Endodermal cell (in vitro differentiated cells): ENCODE data around the gene SF3B5. TPM values are rescaled to one million over a fixed set of nuclear protein-coding genes. Genes with fewer than 3 reads are reported as not detected.

Source experiments
- DNase-seq: peaks from one replicate; pipeline ENCODE4 v3.0.0-alpha.2; 2017
- H3K27ac ChIP-seq: 2 replicates; pipeline ENCODE4 v1.5.1; 2013; ENCODE audit warnings: mild to moderate bottlenecking, low read depth, low read length, moderate library complexity
- H3K27me3 ChIP-seq: 2 replicates; pipeline ENCODE4 v1.6.1; 2013; ENCODE audit warnings: mild to moderate bottlenecking, low read length, moderate library complexity; ENCODE audit not compliant: insufficient read depth, control insufficient read depth, poor library complexity, severe bottlenecking
- H3K36me3 ChIP-seq: 2 replicates; pipeline ENCODE4 v1.7.0; 2013; ENCODE audit warnings: mild to moderate bottlenecking, low read length, moderate library complexity; ENCODE audit not compliant: control insufficient read depth, insufficient read depth
- H3K4me1 ChIP-seq: one replicate; pipeline ENCODE4 v1.7.0; 2013; ENCODE audit warnings: low read length; ENCODE audit not compliant: control insufficient read depth, insufficient read depth
- H3K4me3 ChIP-seq: 2 replicates; pipeline ENCODE4 v1.5.1; 2013; ENCODE audit warnings: mild to moderate bottlenecking, low read length, moderate library complexity
- H3K9ac ChIP-seq: 2 replicates; pipeline ENCODE4 v1.6.1; 2013; ENCODE audit warnings: mild to moderate bottlenecking, low read length, moderate library complexity; ENCODE audit not compliant: poor library complexity, severe bottlenecking; ENCODE audit errors: extremely low read depth
- H3K9me3 ChIP-seq: 2 replicates; pipeline ENCODE4 v1.6.1; 2013; ENCODE audit warnings: mild to moderate bottlenecking, low read length, moderate library complexity; ENCODE audit not compliant: control insufficient read depth
- H3K27ac Mint-ChIP-seq: 2 replicates; pipeline ENCODE4 v1.8.0; 2020; ENCODE audit warnings: mixed read lengths
- H3K27me3 Mint-ChIP-seq: 2 replicates; pipeline ENCODE4 v1.8.0; 2021; ENCODE audit warnings: mild to moderate bottlenecking, mixed read lengths; ENCODE audit not compliant: insufficient read depth
- H3K36me3 Mint-ChIP-seq: 2 replicates; pipeline ENCODE4 v1.8.0; 2020; ENCODE audit warnings: low read depth, mixed read lengths
- H3K4me1 Mint-ChIP-seq: 2 replicates; pipeline ENCODE4 v1.8.0; 2020; ENCODE audit warnings: mixed read lengths
- H3K4me3 Mint-ChIP-seq: 2 replicates; pipeline ENCODE4 v1.8.0; 2020; ENCODE audit warnings: mild to moderate bottlenecking, moderate library complexity, mixed read lengths
- H3K9me3 Mint-ChIP-seq: 2 replicates; pipeline ENCODE4 v1.8.0; 2020; ENCODE audit warnings: mild to moderate bottlenecking, mixed read lengths
- CTCF ChIP-seq: fragments of 200-600 bp; sonication (generic); conservative IDR thresholded peaks from 2 replicates; pipeline ENCODE4 v1.5.0; 2021; ENCODE audit warnings: antibody characterized with exemption, mild to moderate bottlenecking
- WGBS, 2 experiments: methylation state at CpG; one replicate each; pipeline versions ENCODE4 v1.1.5 to v1.1.7; 2013; ENCODE audit warnings: missing lambda C conversion rate in 2 of 2, mixed read lengths in 1 of 2; ENCODE audit not compliant: insufficient coverage in 1 of 2, insufficient read length in 1 of 2; 5-methylcytosine and 5-hydroxymethylcytosine counted together
- total RNA-seq, 2 donors: library from RNA; stranded (reverse); fragmentation: NEBNext Ultra II Directional in 1 of 2; extraction: Animal tissue kit (Norgen Biotek cat#: 25700) in 1 of 2; gene quantifications; 2 replicates in 1 of 2; 3 replicates in 1 of 2; pipeline ENCODE4 v1.2.1, GENCODE V29; 2021

SF3B5 gene
- total RNA-seq, 2 donors from 2014 or later: 124 to 138 TPM

GRCh38 chr6:144129469-144129868 is 34.1 kb upstream of the SF3B5 start:
- H3K4me1 ChIP-seq: no peaks in the 10 kb centered on the region
- TF ChIP-seq CTCF: no peak
- no peaks in the 10 kb centered on the region for H3K9me3 Mint-ChIP-seq
- H3K36me3 ChIP-seq: no peaks in the 10 kb centered on the region
- no peaks in the 10 kb centered on the region for H3K36me3 Mint-ChIP-seq
- no peak for DNase-seq
- no peak overlapping the region for H3K4me3 ChIP-seq
- H3K27me3 ChIP-seq: no peaks in the 10 kb centered on the region
- H3K27ac Mint-ChIP-seq: no peak overlapping the region
- no peaks in the 10 kb centered on the region for H3K9me3 ChIP-seq
- H3K27me3 Mint-ChIP-seq: peaks cover 2% of the 10 kb centered on the region
- H3K4me3 Mint-ChIP-seq: no peak overlapping the region
- H3K9ac ChIP-seq: no peak overlapping the region
- WGBS, 2 experiments: 84 to 85% methylated on average over 6 of the region's 6 CpGs
- H3K4me1 Mint-ChIP-seq: no peaks in the 10 kb centered on the region
- H3K27ac ChIP-seq: no peak overlapping the region

GRCh38 chr6:144127097-144127496 is 31.7 kb upstream of the SF3B5 start:
- Histone ChIP-seq H3K27ac (no peak overlapping the region), H3K27me3 (no peaks in the 10 kb centered on the region), H3K4me3 (no peak overlapping the region), H3K4me1 (no peaks in the 10 kb centered on the region), H3K36me3 (no peaks in the 10 kb centered on the region), H3K9ac (no peak overlapping the region), H3K9me3 (no peaks in the 10 kb centered on the region)
- DNase-seq: no peak
- WGBS, 2 experiments: 89 to 92% methylated on average over 5 to 6 of the region's 6 CpGs
- Mint-ChIP-seq H3K4me1 (no peaks in the 10 kb centered on the region), H3K36me3 (no peaks in the 10 kb centered on the region), H3K4me3 (no peak overlapping the region), H3K9me3 (no peaks in the 10 kb centered on the region), H3K27me3 (peaks cover 2% of the 10 kb centered on the region), H3K27ac (no peak overlapping the region)
- TF ChIP-seq CTCF: no peak

GRCh38 chr6:144123836-144124235 is 28.5 kb upstream of the SF3B5 start:
- Histone ChIP-seq H3K9me3 (no peaks in the 10 kb centered on the region), H3K36me3 (no peaks in the 10 kb centered on the region), H3K27me3 (no peaks in the 10 kb centered on the region), H3K4me1 (no peaks in the 10 kb centered on the region), H3K4me3 (no peak overlapping the region), H3K27ac (no peak overlapping the region), H3K9ac (no peak overlapping the region)
- no peaks in the 10 kb centered on the region for H3K4me1 Mint-ChIP-seq
- DNase-seq: no peak
- TF ChIP-seq CTCF: no peak
- no peaks in the 10 kb centered on the region for H3K36me3 Mint-ChIP-seq
- no peaks in the 10 kb centered on the region for H3K9me3 Mint-ChIP-seq
- no peak overlapping the region for H3K27ac Mint-ChIP-seq
- 86 to 95% methylated on average over 1 to 2 of the region's 2 CpGs for WGBS, 2 experiments
- H3K4me3 Mint-ChIP-seq: no peak overlapping the region
- H3K27me3 Mint-ChIP-seq: peaks cover 2% of the 10 kb centered on the region
